ENCODE measurements around the gene PEAK1.

Gene PEAK1

GRCh38 chr15:77053709-77054108 lies 366.2 kb downstream of the PEAK1 start:
- no peak for DNase-seq

DNA sequence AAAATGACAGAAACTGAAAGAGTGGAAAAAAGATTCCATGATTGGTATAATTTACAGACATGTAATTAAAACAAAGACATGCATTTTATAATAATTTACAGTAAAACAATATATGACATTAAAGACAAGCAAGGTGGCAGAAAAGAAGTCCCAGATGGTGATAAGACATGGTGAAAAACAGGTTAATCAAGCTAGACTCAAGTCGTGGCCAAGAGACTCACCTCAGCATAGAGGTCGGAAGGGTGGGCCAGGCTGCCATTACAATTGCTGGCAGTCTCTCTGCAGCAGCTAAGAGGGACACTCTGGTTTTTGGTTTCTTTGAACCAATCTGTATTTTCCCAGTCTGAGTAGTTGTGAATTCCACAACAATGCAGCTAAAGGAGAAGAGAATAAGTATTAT lies 367.3 kb downstream of the PEAK1 start:
- no peak for DNase-seq
